ENCODE results near the gene ZFPM1. TPM values are rescaled to one million over a fixed set of nuclear protein-coding genes. Genes with fewer than 3 reads are reported as not detected.
A peak's percentile ranks its signal among the peaks of the same experiment; 100 is the strongest.

The ZFPM1 gene
- total RNA-seq, 2 donors from 2014 or later, result 18.1 to 21.5 TPM

- no peaks in the 10 kb centered on the region for H3K36me3 Mint-ChIP-seq (ENCODE audit: low read depth)
- H3K9me3 ChIP-seq (ENCODE audit: control insufficient read depth, low read length), result no peaks in the 10 kb centered on the region
- no peaks in the 10 kb centered on the region for H3K9me3 Mint-ChIP-seq
- H3K27ac Mint-ChIP-seq, result no peak overlapping the region
- H3K27me3 ChIP-seq (ENCODE audit: control insufficient read depth, insufficient read depth, low read length, poor library complexity, severe bottlenecking), result no peaks in the 10 kb centered on the region
- H3K4me1 ChIP-seq (ENCODE audit: control insufficient read depth, insufficient read depth, low read length), result no peaks in the 10 kb centered on the region
- H3K4me3 ChIP-seq (ENCODE audit: low read length), result no peak overlapping the region
- no peak overlapping the region for H3K27ac ChIP-seq (ENCODE audit: low read depth, low read length)
- TF ChIP-seq CTCF (conservative IDR thresholded peaks at IDR 0.05), result no peak
- peaks cover 6% of the 10 kb centered on the region for H3K27me3 Mint-ChIP-seq (ENCODE audit: insufficient read depth)
- no peaks in the 10 kb centered on the region for H3K36me3 ChIP-seq (ENCODE audit: control insufficient read depth, insufficient read depth, low read length)
- no peak overlapping the region for H3K9ac ChIP-seq (ENCODE audit: extremely low read depth, low read length, poor library complexity, severe bottlenecking)
- no peak overlapping the region for H3K4me3 Mint-ChIP-seq
- peak; percentile 59 for DNase-seq
- WGBS, 2 experiments (ENCODE audit: insufficient coverage in 1 of 2, insufficient read length in 1 of 2), result 93% methylated on average over 5 of the region's 9 CpGs; no CpG with 5 or more reads in 1 of the 2 experiments
- no peaks in the 10 kb centered on the region for H3K4me1 Mint-ChIP-seq
Measured at GRCh38 chr16:88442383-88442726, 10.7 kb upstream of the ZFPM1 start.

DNA sequence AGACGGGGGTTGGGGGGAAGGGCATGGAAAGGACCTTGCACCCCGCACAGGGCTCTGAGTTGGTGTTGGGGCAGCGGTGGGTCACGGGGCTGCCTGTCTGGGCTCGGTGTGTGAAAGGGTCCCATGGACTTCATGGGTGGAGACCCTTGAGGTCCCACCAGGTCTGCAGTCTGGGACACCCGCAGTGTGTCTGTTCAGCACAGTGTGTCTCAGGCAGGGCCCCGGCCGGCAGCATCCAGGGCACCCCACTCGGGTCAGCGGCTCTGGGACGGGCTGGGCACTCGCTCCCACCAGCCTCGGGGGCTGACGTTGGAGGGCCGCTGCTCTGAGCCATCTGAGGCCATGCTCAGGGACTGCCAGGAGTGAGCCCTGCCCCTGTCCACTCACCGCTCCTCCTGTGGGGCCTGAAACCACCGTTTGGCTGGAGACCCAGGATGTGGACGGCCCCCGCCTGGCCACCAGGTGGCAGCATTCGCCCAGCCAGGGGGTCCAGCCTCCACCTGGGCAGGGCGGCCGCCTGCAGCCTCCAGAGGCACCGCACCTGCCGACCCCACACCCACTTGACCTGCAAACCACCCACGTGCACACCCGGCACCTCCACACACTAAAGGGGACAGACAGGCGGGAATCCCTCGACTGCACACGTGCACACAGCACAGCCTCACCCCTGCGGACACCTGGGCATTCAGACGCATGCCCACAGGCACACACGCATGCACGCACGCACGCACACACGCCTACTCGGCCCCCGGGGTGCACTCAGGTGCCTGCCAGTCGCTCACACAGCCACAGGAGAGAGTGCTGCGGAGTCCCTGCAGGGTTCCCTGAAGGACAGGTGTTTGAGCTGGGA is 10.1 kb upstream of the ZFPM1 start:
- Histone ChIP-seq H3K27ac (ENCODE audit: low read depth, low read length) (no peak overlapping the region), H3K9me3 (ENCODE audit: control insufficient read depth, low read length) (no peaks in the 10 kb centered on the region), H3K9ac (ENCODE audit: extremely low read depth, low read length, poor library complexity, severe bottlenecking) (no peak overlapping the region), H3K36me3 (ENCODE audit: control insufficient read depth, insufficient read depth, low read length) (no peaks in the 10 kb centered on the region), H3K27me3 (ENCODE audit: control insufficient read depth, insufficient read depth, low read length, poor library complexity, severe bottlenecking) (no peaks in the 10 kb centered on the region), H3K4me1 (ENCODE audit: control insufficient read depth, insufficient read depth, low read length) (peaks cover 1% of the 10 kb centered on the region), H3K4me3 (ENCODE audit: low read length) (no peak overlapping the region)
- peaks cover 6% of the 10 kb centered on the region for H3K27me3 Mint-ChIP-seq (ENCODE audit: insufficient read depth)
- H3K4me3 Mint-ChIP-seq, result no peak overlapping the region
- H3K27ac Mint-ChIP-seq, result no peak overlapping the region
- H3K4me1 Mint-ChIP-seq, result no peaks in the 10 kb centered on the region
- no peaks in the 10 kb centered on the region for H3K36me3 Mint-ChIP-seq (ENCODE audit: low read depth)
- peak; percentile 95 for DNase-seq
- TF ChIP-seq CTCF (conservative IDR thresholded peaks at IDR 0.05), result peak; percentile 97
- no peaks in the 10 kb centered on the region for H3K9me3 Mint-ChIP-seq
- 34 to 52% methylated on average over 16 to 40 of the region's 40 CpGs for WGBS, 2 experiments (ENCODE audit: insufficient coverage in 1 of 2, insufficient read length in 1 of 2)

GRCh38 chr16:88444826-88445582 is 8.1 kb upstream of the ZFPM1 start:
- Mint-ChIP-seq H3K36me3 (ENCODE audit: low read depth) (no peaks in the 10 kb centered on the region), H3K4me1 (no peaks in the 10 kb centered on the region), H3K4me3 (no peak overlapping the region), H3K27me3 (ENCODE audit: insufficient read depth) (peaks cover 10% of the 10 kb centered on the region), H3K9me3 (no peaks in the 10 kb centered on the region), H3K27ac (no peak overlapping the region)
- peaks cover 3% of the 10 kb centered on the region for H3K4me1 ChIP-seq (ENCODE audit: control insufficient read depth, insufficient read depth, low read length)
- no peak overlapping the region for H3K4me3 ChIP-seq (ENCODE audit: low read length)
- H3K9me3 ChIP-seq (ENCODE audit: control insufficient read depth, low read length), result no peaks in the 10 kb centered on the region
- no peak overlapping the region for H3K9ac ChIP-seq (ENCODE audit: extremely low read depth, low read length, poor library complexity, severe bottlenecking)
- H3K36me3 ChIP-seq (ENCODE audit: control insufficient read depth, insufficient read depth, low read length), result no peaks in the 10 kb centered on the region
- H3K27ac ChIP-seq (ENCODE audit: low read depth, low read length), result no peak overlapping the region
- WGBS, 2 experiments (ENCODE audit: insufficient coverage in 1 of 2, insufficient read length in 1 of 2), result 91 to 92% methylated on average over 28 to 32 of the region's 32 CpGs
- TF ChIP-seq CTCF (conservative IDR thresholded peaks at IDR 0.05), result no peak
- peaks cover 6% of the 10 kb centered on the region for H3K27me3 ChIP-seq (ENCODE audit: control insufficient read depth, insufficient read depth, low read length, poor library complexity, severe bottlenecking)
- no peak for DNase-seq
